GM12878 (cell line): ENCODE data around the gene PCCB. TPM values are rescaled to one million over a fixed set of nuclear protein-coding genes. Genes with fewer than 3 reads are reported as not detected.

ENCODE experiments used
- BHLHE40 ChIP-seq, 2 experiments: fragments of 450-650 bp in 1 of 2; IDR thresholded peaks; 2 replicates each; pipeline ENCODE4 v1.6.1; 2011 to 2017; ENCODE audit warnings: low read depth in 2 of 2, borderline replicate concordance in 1 of 2, improper control_type of control experiment in 1 of 2, low read length in 1 of 2, mild to moderate bottlenecking in 1 of 2
- BMI1 ChIP-seq: fragments of 450-650 bp; IDR thresholded peaks from 2 replicates; pipeline ENCODE4 v1.6.1; 2016; ENCODE audit warnings: mild to moderate bottlenecking, moderate library complexity, borderline replicate concordance
- CREB1 ChIP-seq: IDR thresholded peaks from 2 replicates; pipeline ENCODE4 v1.6.1; 2012; ENCODE audit warnings: low read depth, mild to moderate bottlenecking, inconsistent platforms
- ETV6 ChIP-seq, 2 experiments: fragments of 450-650 bp in 1 of 2; IDR thresholded peaks in 1 of 2; conservative IDR thresholded peaks in 1 of 2; 2 replicates each; pipeline ENCODE4 v1.6.1; 2014; ENCODE audit warnings: antibody characterized with exemption in 1 of 2, borderline replicate concordance in 1 of 2, low read depth in 1 of 2, mild to moderate bottlenecking in 1 of 2, moderate library complexity in 1 of 2
- GATAD2B ChIP-seq: fragments of 450-650 bp; conservative IDR thresholded peaks from 2 replicates; pipeline ENCODE4 v1.6.1; 2017; ENCODE audit warnings: low read depth, mild to moderate bottlenecking, moderate library complexity
- PAX8 ChIP-seq: fragments of 450-650 bp; IDR thresholded peaks from 2 replicates; pipeline ENCODE4 v1.6.1; 2017; ENCODE audit warnings: mild to moderate bottlenecking, moderate library complexity
- RAD51 ChIP-seq: fragments of 450-650 bp; IDR thresholded peaks from 2 replicates; pipeline ENCODE4 v1.6.1; 2016; ENCODE audit warnings: moderate library complexity, mild to moderate bottlenecking, inconsistent platforms
- RELA ChIP-seq: fragments of 450-650 bp; IDR thresholded peaks from 2 replicates; pipeline ENCODE4 v1.8.0; 2014; ENCODE audit warnings: borderline replicate concordance; ENCODE audit not compliant: partially characterized antibody
- RUNX3 ChIP-seq: IDR thresholded peaks from 2 replicates; pipeline ENCODE4 v1.6.1; 2012; ENCODE audit warnings: low read length, inconsistent platforms
- SIN3A ChIP-seq: IDR thresholded peaks from 2 replicates; pipeline ENCODE4 v1.6.1; 2012; ENCODE audit warnings: low read depth, low read length, improper control_type of control experiment
- SRF ChIP-seq, 2 experiments: IDR thresholded peaks; 2 replicates each; pipeline ENCODE4 v1.6.1; 2011; ENCODE audit warnings: low read depth in 2 of 2, low read length in 2 of 2, mild to moderate bottlenecking in 1 of 2, moderate library complexity in 1 of 2
- TAF1 ChIP-seq: IDR thresholded peaks from 2 replicates; pipeline ENCODE4 v1.6.1; 2011; ENCODE audit warnings: mild to moderate bottlenecking, low read depth, low read length, borderline replicate concordance
- ZNF622 ChIP-seq: fragments of 450-650 bp; IDR thresholded peaks from 2 replicates; pipeline ENCODE4 v1.6.1; 2017; ENCODE audit warnings: mild to moderate bottlenecking, inconsistent platforms
- polyA plus RNA-seq, 11 experiments: library from polyadenylated mRNA; depleted of rRNA in 4 of 11; unstranded in 6 of 11; stranded (reverse) in 5 of 11; fragments of >200 nt; fragmentation: Nextera tagmentation in 4 of 11; fragmentation: Illumina TruSeq in 1 of 11; extraction: Ambion mirVana in 4 of 11; extraction: Trizol in 1 of 11; gene quantifications; 1 replicate in 1 of 11; 2 replicates in 10 of 11; pipeline versions ENCODE4 v1.2.1 to v1.2.3, GENCODE V29; 2011 to 2016; ENCODE audit warnings: inconsistent platforms in 2 of 11, missing spikeins in 2 of 11, low read depth in 1 of 11
- total RNA-seq, 4 experiments: library from RNA; depleted of rRNA in 3 of 4; stranded (reverse); fragments of >200 nt in 3 of 4; fragmentation: Illumina TruSeq in 1 of 4; extraction: Trizol in 1 of 4; gene quantifications; 2 replicates each; pipeline versions ENCODE4 v1.2.1 to v1.2.3, GENCODE V29; 2013 to 2021
- TF ChIP-seq, protein P1 (sequence below): fragments of 450-650 bp; IDR thresholded peaks from 2 replicates; pipeline ENCODE4 v1.6.1; 2016; ENCODE audit warnings: mild to moderate bottlenecking, moderate library complexity, borderline replicate concordance
- TF ChIP-seq, protein P2 (sequence below): IDR thresholded peaks from 2 replicates; pipeline ENCODE4 v1.6.1; 2011; ENCODE audit warnings: borderline replicate concordance, low read depth, mild to moderate bottlenecking, moderate library complexity, mixed read lengths, low read length; ENCODE audit not compliant: insufficient read depth; ENCODE audit errors: extremely low read length
- TF ChIP-seq, protein P3 (sequence below): fragments of 450-650 bp; IDR thresholded peaks from 2 replicates; pipeline ENCODE4 v1.6.1; 2017; ENCODE audit warnings: mild to moderate bottlenecking, moderate library complexity
- TF ChIP-seq, protein P4 (sequence below): IDR thresholded peaks from 2 replicates; pipeline ENCODE4 v1.6.1; 2012; ENCODE audit warnings: low read depth, low read length, improper control_type of control experiment
- TF ChIP-seq, protein P5 (sequence below): IDR thresholded peaks from 2 replicates; pipeline ENCODE4 v1.6.1; 2011; ENCODE audit warnings: mild to moderate bottlenecking, low read depth, low read length, moderate library complexity; ENCODE audit not compliant: insufficient replicate concordance

The PCCB gene
- total and polyA plus RNA-seq, 10 of the 15 experiments (the other 5 are each of a cell fraction or from before 2014, with no cell fraction given) = 67.2 to 133 (median 86.9) TPM

DNA sequence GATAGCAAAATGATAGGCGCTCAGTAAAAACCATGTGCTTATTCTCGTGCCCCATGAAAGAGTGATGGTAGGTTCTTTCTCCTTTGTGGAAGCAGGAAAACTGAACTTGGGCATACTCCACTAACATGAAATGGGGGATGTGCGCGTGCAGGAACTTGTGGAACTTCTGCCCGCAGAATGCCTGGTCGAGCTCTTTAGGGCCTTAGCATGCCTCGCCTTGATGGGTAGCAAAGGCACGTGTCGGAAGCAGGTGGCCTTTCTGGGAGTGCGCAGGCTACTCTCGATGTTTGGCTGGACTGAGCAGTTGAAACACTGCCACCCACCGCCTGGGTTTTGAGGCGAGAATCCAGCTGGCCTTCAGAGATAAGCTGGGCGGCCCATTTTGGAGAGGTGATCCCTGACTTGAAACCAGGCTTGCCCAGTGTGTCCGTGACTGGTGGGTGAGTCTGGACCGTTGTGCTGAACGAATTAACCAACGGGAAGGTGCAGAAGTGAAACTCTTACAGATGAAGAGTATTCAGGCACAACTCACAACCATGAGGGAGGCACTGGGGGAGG lies 842 bp downstream of the PCCB start (continued):
- TF ChIP-seq, protein P1, sequence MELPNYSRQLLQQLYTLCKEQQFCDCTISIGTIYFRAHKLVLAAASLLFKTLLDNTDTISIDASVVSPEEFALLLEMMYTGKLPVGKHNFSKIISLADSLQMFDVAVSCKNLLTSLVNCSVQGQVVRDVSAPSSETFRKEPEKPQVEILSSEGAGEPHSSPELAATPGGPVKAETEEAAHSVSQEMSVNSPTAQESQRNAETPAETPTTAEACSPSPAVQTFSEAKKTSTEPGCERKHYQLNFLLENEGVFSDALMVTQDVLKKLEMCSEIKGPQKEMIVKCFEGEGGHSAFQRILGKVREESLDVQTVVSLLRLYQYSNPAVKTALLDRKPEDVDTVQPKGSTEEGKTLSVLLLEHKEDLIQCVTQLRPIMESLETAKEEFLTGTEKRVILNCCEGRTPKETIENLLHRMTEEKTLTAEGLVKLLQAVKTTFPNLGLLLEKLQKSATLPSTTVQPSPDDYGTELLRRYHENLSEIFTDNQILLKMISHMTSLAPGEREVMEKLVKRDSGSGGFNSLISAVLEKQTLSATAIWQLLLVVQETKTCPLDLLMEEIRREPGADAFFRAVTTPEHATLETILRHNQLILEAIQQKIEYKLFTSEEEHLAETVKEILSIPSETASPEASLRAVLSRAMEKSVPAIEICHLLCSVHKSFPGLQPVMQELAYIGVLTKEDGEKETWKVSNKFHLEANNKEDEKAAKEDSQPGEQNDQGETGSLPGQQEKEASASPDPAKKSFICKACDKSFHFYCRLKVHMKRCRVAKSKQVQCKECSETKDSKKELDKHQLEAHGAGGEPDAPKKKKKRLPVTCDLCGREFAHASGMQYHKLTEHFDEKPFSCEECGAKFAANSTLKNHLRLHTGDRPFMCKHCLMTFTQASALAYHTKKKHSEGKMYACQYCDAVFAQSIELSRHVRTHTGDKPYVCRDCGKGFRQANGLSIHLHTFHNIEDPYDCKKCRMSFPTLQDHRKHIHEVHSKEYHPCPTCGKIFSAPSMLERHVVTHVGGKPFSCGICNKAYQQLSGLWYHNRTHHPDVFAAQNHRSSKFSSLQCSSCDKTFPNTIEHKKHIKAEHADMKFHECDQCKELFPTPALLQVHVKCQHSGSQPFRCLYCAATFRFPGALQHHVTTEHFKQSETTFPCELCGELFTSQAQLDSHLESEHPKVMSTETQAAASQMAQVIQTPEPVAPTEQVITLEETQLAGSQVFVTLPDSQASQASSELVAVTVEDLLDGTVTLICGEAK = no peak
- TF ChIP-seq SIN3A (no peak), GATAD2B (no peak), TAF1 (no peak), CREB1 (no peak), RAD51 (0 out of 2 replicates have a peak, but pooled peaks have one; percentile 36), SRF (IDR thresholded peaks at IDR 0.05; ENCODE audit: low read depth in 2 of 2, low read length in 2 of 2) (peak in 1 of 2 experiments; percentile 47; a peak in 2 of 4 replicates), RUNX3 (peak; percentile 16), ETV6 (conservative IDR thresholded peaks at IDR 0.05 in 1 of 2, IDR thresholded peaks at IDR 0.05 in 1 of 2; ENCODE audit: borderline replicate concordance in 1 of 2, low read depth in 1 of 2) (no peak), RELA (no peak), BHLHE40 (IDR thresholded peaks at IDR 0.05; ENCODE audit: borderline replicate concordance in 1 of 2, low read depth in 2 of 2, low read length in 1 of 2) (peak; percentile 65 to 84; a peak in 3 of 4 replicates), ZNF622 (no peak), PAX8 (no peak), BMI1 (no peak)
- TF ChIP-seq, protein P2, sequence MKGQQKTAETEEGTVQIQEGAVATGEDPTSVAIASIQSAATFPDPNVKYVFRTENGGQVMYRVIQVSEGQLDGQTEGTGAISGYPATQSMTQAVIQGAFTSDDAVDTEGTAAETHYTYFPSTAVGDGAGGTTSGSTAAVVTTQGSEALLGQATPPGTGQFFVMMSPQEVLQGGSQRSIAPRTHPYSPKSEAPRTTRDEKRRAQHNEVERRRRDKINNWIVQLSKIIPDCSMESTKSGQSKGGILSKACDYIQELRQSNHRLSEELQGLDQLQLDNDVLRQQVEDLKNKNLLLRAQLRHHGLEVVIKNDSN = peak; percentile 29
- TF ChIP-seq, protein P3, sequence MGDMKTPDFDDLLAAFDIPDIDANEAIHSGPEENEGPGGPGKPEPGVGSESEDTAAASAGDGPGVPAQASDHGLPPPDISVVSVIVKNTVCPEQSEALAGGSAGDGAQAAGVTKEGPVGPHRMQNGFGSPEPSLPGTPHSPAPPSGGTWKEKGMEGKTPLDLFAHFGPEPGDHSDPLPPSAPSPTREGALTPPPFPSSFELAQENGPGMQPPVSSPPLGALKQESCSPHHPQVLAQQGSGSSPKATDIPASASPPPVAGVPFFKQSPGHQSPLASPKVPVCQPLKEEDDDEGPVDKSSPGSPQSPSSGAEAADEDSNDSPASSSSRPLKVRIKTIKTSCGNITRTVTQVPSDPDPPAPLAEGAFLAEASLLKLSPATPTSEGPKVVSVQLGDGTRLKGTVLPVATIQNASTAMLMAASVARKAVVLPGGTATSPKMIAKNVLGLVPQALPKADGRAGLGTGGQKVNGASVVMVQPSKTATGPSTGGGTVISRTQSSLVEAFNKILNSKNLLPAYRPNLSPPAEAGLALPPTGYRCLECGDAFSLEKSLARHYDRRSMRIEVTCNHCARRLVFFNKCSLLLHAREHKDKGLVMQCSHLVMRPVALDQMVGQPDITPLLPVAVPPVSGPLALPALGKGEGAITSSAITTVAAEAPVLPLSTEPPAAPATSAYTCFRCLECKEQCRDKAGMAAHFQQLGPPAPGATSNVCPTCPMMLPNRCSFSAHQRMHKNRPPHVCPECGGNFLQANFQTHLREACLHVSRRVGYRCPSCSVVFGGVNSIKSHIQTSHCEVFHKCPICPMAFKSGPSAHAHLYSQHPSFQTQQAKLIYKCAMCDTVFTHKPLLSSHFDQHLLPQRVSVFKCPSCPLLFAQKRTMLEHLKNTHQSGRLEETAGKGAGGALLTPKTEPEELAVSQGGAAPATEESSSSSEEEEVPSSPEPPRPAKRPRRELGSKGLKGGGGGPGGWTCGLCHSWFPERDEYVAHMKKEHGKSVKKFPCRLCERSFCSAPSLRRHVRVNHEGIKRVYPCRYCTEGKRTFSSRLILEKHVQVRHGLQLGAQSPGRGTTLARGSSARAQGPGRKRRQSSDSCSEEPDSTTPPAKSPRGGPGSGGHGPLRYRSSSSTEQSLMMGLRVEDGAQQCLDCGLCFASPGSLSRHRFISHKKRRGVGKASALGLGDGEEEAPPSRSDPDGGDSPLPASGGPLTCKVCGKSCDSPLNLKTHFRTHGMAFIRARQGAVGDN = peak; percentile 68; the same call in 1 of the 2 replicates
- TF ChIP-seq, protein P4, sequence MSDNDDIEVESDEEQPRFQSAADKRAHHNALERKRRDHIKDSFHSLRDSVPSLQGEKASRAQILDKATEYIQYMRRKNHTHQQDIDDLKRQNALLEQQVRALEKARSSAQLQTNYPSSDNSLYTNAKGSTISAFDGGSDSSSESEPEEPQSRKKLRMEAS = peak; percentile 67
- TF ChIP-seq, protein P5, sequence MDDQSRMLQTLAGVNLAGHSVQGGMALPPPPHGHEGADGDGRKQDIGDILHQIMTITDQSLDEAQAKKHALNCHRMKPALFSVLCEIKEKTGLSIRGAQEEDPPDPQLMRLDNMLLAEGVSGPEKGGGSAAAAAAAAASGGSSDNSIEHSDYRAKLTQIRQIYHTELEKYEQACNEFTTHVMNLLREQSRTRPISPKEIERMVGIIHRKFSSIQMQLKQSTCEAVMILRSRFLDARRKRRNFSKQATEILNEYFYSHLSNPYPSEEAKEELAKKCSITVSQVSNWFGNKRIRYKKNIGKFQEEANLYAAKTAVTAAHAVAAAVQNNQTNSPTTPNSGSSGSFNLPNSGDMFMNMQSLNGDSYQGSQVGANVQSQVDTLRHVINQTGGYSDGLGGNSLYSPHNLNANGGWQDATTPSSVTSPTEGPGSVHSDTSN = no peak
